Loucy (cell line): ENCODE results near the gene CLEC4D.
"Not testable (repeated sequence)": the region's sequence is repeated elsewhere in the genome, so short reads cannot be mapped to it uniquely, and the experiment has no call there.

Experiments used
- H2AFZ ChIP-seq: fragments of 200-600 bp; sonication (generic); 2 replicates; pipeline ENCODE4 v1.6.0; 2016; ENCODE audit warnings: antibody characterized with exemption, mild to moderate bottlenecking, low read length, moderate library complexity
- H3F3A ChIP-seq: fragments of 200-600 bp; 2 replicates; pipeline ENCODE4 v1.6.0; 2016; ENCODE audit warnings: antibody characterized with exemption, low read depth, mild to moderate bottlenecking
- H3K27me3 ChIP-seq: fragments of 200-600 bp; sonication (generic); 2 replicates; pipeline ENCODE4 v1.6.1; 2014; ENCODE audit warnings: low read length, mild to moderate bottlenecking; ENCODE audit not compliant: insufficient read depth, poor library complexity, severe bottlenecking
- H3K36me3 ChIP-seq: fragments of 200-600 bp; sonication (generic); 2 replicates; pipeline ENCODE4 v1.6.1; 2016; ENCODE audit warnings: low read length; ENCODE audit not compliant: insufficient read depth
- H3K4me1 ChIP-seq: fragments of 200-600 bp; sonication (generic); 2 replicates; pipeline ENCODE4 v1.5.1; 2014; ENCODE audit warnings: low read length, mild to moderate bottlenecking; ENCODE audit not compliant: insufficient read depth, poor library complexity, severe bottlenecking
- H3K4me2 ChIP-seq: fragments of 200-600 bp; sonication (generic); 2 replicates; pipeline ENCODE4 v1.6.0; 2014; ENCODE audit warnings: antibody characterized with exemption, low read length, low read depth, mild to moderate bottlenecking; ENCODE audit not compliant: poor library complexity, severe bottlenecking
- H3K4me3 ChIP-seq: fragments of 200-600 bp; sonication (generic); 2 replicates; pipeline ENCODE4 v1.5.1; 2014; ENCODE audit warnings: low read length, mild to moderate bottlenecking, mixed read lengths; ENCODE audit not compliant: poor library complexity, severe bottlenecking
- H3K79me2 ChIP-seq: fragments of 200-600 bp; sonication (generic); 2 replicates; pipeline ENCODE4 v1.6.1; 2014; ENCODE audit warnings: low read length; ENCODE audit not compliant: insufficient read depth
- H3K9ac ChIP-seq: fragments of 200-600 bp; sonication (generic); 2 replicates; pipeline ENCODE4 v1.6.0; 2014; ENCODE audit warnings: mild to moderate bottlenecking, low read depth, low read length, moderate library complexity; ENCODE audit not compliant: poor library complexity, severe bottlenecking
- H3K9me2 ChIP-seq: fragments of 200-600 bp; sonication (generic); replicated peaks from 2 replicates; pipeline ENCODE4 v1.6.1; 2016; ENCODE audit warnings: low read depth, low read length, mixed read lengths
- H3K9me3 ChIP-seq: fragments of 200-600 bp; sonication (generic); 2 replicates; pipeline ENCODE4 v1.6.1; 2014; ENCODE audit warnings: mild to moderate bottlenecking, antibody characterized with exemption, low read length, low read depth; ENCODE audit not compliant: insufficient read depth
- H4K20me1 ChIP-seq: fragments of 200-600 bp; sonication (generic); 2 replicates; pipeline ENCODE4 v1.6.0; 2014; ENCODE audit warnings: antibody characterized with exemption, low read length, mild to moderate bottlenecking; ENCODE audit not compliant: insufficient read depth, poor library complexity, severe bottlenecking
- CTCF ChIP-seq: fragments of 200-600 bp; sonication (generic); conservative IDR thresholded peaks from 2 replicates; pipeline ENCODE4 v1.5.1; 2014; ENCODE audit warnings: mild to moderate bottlenecking, antibody characterized with exemption, low read length
- EZH2phosphoT487 ChIP-seq: fragments of 200-600 bp; IDR thresholded peaks from 2 replicates; pipeline ENCODE4 v1.6.1; 2018; ENCODE audit warnings: antibody characterized with exemption, mild to moderate bottlenecking, moderate library complexity, borderline replicate concordance

CLEC4D gene

GRCh38 chr12:8532045-8532444 is 18.7 kb downstream of the CLEC4D start:
- TF ChIP-seq CTCF (no peak), EZH2phosphoT487 (no peak)
- H3K36me3 ChIP-seq: no peaks in the 10 kb centered on the region
- H3K79me2 ChIP-seq: no peaks in the 10 kb centered on the region

GRCh38 chr12:8537820-8538219 is 24.5 kb downstream of the CLEC4D start:
- H3K4me1 ChIP-seq, H3K4me3 ChIP-seq, H3K27me3 ChIP-seq, H3K4me2 ChIP-seq, H3K36me3 ChIP-seq, H3K9me2 ChIP-seq, H4K20me1 ChIP-seq, H3K79me2 ChIP-seq, H3F3A ChIP-seq, H3K9ac ChIP-seq, H2AFZ ChIP-seq, H3K9me3 ChIP-seq: not testable (repeated sequence)
- peak; percentile 26; the same call in 1 of the 2 replicates for TF ChIP-seq CTCF

More at GRCh38 chr12:8532045-8532444, 18.7 kb downstream of the CLEC4D start:
- no peak overlapping the region for H3K4me2 ChIP-seq
- no peaks in the 10 kb centered on the region for H4K20me1 ChIP-seq
- no peaks in the 10 kb centered on the region for H3F3A ChIP-seq
- no peak overlapping the region for H2AFZ ChIP-seq
- no peak overlapping the region for H3K4me3 ChIP-seq
- no peaks in the 10 kb centered on the region for H3K9me2 ChIP-seq
- H3K27me3 ChIP-seq: no peaks in the 10 kb centered on the region
- no peak overlapping the region for H3K9ac ChIP-seq
- no peaks in the 10 kb centered on the region for H3K4me1 ChIP-seq
- no peaks in the 10 kb centered on the region for H3K9me3 ChIP-seq

- not testable (repeated sequence) for H3K36me3 ChIP-seq, H3K9me3 ChIP-seq, H2AFZ ChIP-seq, H3K4me1 ChIP-seq, H3K4me2 ChIP-seq, H3K79me2 ChIP-seq, H4K20me1 ChIP-seq, H3K9ac ChIP-seq, H3K27me3 ChIP-seq, H3K4me3 ChIP-seq, H3K9me2 ChIP-seq, H3F3A ChIP-seq
Measured at GRCh38 chr12:8540831-8541230, 27.5 kb downstream of the CLEC4D start, which contains the start of gene CLEC4E. Gene CLEC4E, minus strand, starts transcription at chr12:8540905. Its CDS starts 108 bp downstream, at chr12:8540797.

- Histone ChIP-seq H3K9ac (no peak overlapping the region), H2AFZ (no peak overlapping the region), H3K4me2 (no peak overlapping the region), H3K4me1 (no peaks in the 10 kb centered on the region), H3K9me2 (no peaks in the 10 kb centered on the region), H3F3A (no peaks in the 10 kb centered on the region), H3K36me3 (no peaks in the 10 kb centered on the region), H3K4me3 (no peak overlapping the region), H3K9me3 (no peaks in the 10 kb centered on the region), H3K79me2 (no peaks in the 10 kb centered on the region), H4K20me1 (no peaks in the 10 kb centered on the region), H3K27me3 (no peaks in the 10 kb centered on the region)
- TF ChIP-seq CTCF: no peak
- TF ChIP-seq EZH2phosphoT487: no peak
Measured at GRCh38 chr12:8541562-8541961, 28.3 kb downstream of the CLEC4D start.
